ENCODE results near the gene HLA-DRA.
"Not testable (repeated sequence)": the region's sequence is repeated elsewhere in the genome, so short reads cannot be mapped to it uniquely, and the experiment has no call there.

DNA sequence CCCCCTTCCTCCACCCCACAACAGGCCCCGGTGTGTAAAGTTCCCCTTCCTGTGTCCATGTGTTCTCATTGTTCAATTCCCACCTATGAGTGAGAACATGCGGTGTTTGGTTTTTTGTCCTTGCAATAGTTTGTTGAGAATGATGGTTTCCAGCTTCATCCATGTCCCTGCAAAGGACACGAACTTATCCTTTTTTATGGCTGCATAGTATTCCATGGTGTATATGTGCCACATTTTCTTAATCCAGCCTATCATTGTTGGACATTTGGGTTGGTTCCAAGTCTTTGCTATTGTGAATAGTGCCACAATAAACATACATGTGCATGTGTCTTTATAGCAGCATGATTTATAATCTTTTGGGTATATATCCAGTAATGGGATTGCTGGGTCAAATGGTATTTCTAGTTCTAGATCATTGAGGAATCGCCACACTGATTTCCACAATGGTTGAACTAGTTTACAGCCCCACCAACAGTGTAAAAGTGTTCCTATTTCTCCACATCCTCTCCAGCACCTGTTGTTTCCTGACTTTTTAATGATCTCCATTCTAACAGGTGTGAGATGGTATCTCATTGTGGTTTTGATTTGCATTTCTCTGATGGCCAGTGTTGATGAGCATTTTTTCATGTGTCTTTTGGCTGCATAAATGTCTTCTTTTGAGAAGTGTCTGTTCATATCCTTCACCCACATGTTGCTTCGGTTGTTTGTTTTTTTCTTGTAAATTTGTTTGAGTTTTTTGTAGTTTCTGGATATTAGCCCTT lies 28.2 kb downstream of the HLA-DRA start:
- not testable (repeated sequence) for TF ChIP-seq EP300 (IDR thresholded peaks at IDR 0.05)
- TF ChIP-seq, protein P1, sequence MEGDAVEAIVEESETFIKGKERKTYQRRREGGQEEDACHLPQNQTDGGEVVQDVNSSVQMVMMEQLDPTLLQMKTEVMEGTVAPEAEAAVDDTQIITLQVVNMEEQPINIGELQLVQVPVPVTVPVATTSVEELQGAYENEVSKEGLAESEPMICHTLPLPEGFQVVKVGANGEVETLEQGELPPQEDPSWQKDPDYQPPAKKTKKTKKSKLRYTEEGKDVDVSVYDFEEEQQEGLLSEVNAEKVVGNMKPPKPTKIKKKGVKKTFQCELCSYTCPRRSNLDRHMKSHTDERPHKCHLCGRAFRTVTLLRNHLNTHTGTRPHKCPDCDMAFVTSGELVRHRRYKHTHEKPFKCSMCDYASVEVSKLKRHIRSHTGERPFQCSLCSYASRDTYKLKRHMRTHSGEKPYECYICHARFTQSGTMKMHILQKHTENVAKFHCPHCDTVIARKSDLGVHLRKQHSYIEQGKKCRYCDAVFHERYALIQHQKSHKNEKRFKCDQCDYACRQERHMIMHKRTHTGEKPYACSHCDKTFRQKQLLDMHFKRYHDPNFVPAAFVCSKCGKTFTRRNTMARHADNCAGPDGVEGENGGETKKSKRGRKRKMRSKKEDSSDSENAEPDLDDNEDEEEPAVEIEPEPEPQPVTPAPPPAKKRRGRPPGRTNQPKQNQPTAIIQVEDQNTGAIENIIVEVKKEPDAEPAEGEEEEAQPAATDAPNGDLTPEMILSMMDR (IDR thresholded peaks at IDR 0.05): not testable (repeated sequence)
